Dendritic cell treated with granulocyte-macrophage colony-stimulating factor and Interleukin-4, amounts not matched to agents 40 ng/mL and 50 ng/mL, for 4 days (primary cell): Measurements from ENCODE around the gene CTSZ.
"Not testable (repeated sequence)": the region's sequence is repeated elsewhere in the genome, so short reads cannot be mapped to it uniquely, and the experiment has no call there.

Experiments
- H3K27ac Mint-ChIP-seq: one replicate; pipeline ENCODE4 v1.8.0; 2022; ENCODE audit warnings: mild to moderate bottlenecking, mixed read lengths
- H3K27me3 Mint-ChIP-seq: one replicate; pipeline ENCODE4 v1.8.0; 2022; ENCODE audit warnings: mild to moderate bottlenecking, mixed read lengths
- H3K36me3 Mint-ChIP-seq: one replicate; pipeline ENCODE4 v1.8.0; 2022; ENCODE audit warnings: low read depth, mixed read lengths
- H3K4me1 Mint-ChIP-seq: one replicate; pipeline ENCODE4 v1.8.0; 2022; ENCODE audit warnings: low read depth, mixed read lengths
- H3K4me3 Mint-ChIP-seq: one replicate; pipeline ENCODE4 v1.8.0; 2022; ENCODE audit warnings: mild to moderate bottlenecking, moderate library complexity, mixed read lengths
- H3K9me3 Mint-ChIP-seq: one replicate; pipeline ENCODE4 v1.8.0; 2022; ENCODE audit warnings: mixed read lengths
- intact Hi-C: fragments of 100-400 bp; cut with micrococcal nuclease; formaldehyde crosslinking; loops from one replicate; pipeline ENCODE4 v1.15.0; 2022

CTSZ gene

GRCh38 chr20:59013959-59014608 is 7.0 kb upstream of the CTSZ start:
- Mint-ChIP-seq H3K36me3 (peaks cover 42% of the 10 kb centered on the region), H3K4me3 (peak overlapping the region; percentile 5), H3K27me3 (peaks cover 6% of the 10 kb centered on the region), H3K4me1 (peaks cover 90% of the 10 kb centered on the region), H3K9me3 (no peaks in the 10 kb centered on the region), H3K27ac (peak overlapping the region; percentile 90)
- intact Hi-C loops: no loop called here

DNA sequence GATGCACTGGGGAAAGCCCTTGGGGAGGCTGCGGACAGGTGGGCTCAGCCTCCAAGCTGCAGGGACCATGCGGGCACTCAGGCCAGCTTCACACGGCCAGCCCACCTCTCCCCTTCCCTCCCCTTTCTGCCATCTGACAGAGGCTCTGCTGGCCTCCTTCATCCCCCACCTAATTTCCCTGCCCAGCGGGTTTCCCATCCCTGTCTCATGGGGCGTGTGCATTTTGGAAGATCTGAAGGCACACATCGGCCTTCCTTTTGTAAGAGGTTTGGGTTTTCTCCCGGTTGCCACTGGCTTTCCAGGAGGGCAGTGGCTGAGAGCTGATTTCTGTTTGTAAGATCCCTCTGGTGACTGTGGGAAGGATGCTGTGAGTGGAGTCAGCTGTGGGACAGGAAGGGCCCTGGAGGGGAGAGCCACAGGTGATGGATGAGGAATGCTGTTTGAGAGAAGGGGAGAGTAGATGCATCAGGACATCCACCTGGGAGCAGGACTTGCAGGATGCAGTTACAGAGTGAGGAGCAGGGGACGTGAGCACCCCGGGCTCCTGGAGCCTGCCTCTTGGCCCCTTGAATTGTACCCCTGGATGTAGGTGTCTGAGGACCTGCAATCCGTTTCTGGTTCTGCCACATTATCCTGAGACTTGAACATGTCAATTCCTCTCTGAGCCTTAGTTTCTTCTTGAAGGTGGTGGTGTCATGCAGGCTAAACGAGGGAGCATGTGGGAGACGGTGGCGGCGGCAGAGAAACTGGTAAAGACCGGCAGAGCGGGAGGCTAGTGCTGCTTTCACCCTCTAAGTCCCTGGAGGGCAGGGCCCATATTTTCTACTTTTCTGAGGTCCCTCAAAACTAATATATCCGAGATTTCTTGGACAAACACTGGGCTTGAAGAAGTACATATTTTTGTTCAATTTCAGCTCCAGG is 6.2 kb upstream of the CTSZ start:
- Mint-ChIP-seq H3K4me3 (no peak overlapping the region), H3K27ac (peak overlapping the region; percentile 90), H3K27me3 (peaks cover 6% of the 10 kb centered on the region), H3K4me1 (peaks cover 90% of the 10 kb centered on the region), H3K9me3 (no peaks in the 10 kb centered on the region), H3K36me3 (peaks cover 34% of the 10 kb centered on the region)
- intact Hi-C loops: no loop called here

DNA sequence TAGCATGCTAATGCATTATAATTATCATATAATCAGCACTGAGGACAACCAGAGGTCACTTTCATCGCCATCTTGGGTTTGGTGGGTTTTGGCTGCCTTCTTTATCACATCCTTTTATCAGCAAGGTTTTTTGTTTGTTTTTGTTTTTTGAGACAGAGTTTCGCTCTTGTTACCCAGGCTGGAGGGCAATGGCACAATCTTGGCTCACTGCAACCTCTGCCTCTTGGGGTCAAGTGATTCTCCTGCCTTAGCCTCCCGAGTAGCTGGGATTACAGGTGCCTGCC is 4.8 kb upstream of the CTSZ start:
- H3K27me3 Mint-ChIP-seq, intact Hi-C loops, H3K9me3 Mint-ChIP-seq, H3K4me3 Mint-ChIP-seq: not testable (repeated sequence)
- peaks cover 30% of the 10 kb centered on the region for H3K36me3 Mint-ChIP-seq
- peaks cover 85% of the 10 kb centered on the region for H3K4me1 Mint-ChIP-seq
- peak overlapping the region; percentile 90 for H3K27ac Mint-ChIP-seq

DNA sequence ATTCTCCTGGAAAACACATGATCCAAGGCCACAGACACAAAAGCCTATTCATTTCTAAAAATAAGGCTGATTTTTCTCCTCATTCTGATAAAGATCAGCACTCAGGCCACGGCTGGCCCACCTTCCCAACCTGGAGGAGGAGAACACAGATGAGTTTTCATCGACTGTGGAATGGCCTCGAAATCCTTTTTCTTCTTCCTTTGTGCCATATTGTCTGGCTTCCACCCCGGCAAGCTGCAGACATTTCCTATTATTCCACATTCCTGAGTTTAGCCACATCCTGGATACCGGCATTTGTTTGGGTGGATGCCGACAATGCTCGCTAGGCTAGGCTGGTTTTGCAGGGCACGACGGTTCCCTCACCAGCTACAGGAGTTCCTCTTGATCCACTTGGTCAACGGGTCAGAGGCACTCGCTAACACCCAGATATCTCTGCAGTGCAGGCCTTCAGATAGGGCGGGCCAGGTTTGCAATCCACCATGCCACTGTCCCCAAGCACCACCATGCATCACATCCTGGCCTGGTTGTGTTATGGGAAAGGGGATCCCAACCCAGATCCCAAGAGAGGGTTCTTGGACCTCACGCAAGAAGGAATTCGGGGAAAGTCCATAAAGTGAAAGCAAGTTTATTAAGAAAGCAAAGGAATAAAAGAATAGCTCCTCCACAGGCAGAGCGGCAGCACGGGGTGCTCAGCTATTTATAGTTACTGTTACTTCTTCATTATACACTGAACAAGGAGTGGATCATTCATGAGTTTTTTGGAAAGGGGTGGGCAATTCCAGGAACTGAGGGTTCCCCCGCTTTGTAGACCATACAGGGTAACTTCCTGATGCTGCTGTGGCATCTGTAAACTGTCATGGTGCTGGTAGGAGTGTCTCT is 4.2 kb upstream of the CTSZ start:
- no peaks in the 10 kb centered on the region for H3K9me3 Mint-ChIP-seq
- intact Hi-C loops: no loop called here
- peak overlapping the region; percentile 71 for H3K4me3 Mint-ChIP-seq
- H3K36me3 Mint-ChIP-seq: peaks cover 30% of the 10 kb centered on the region
- peaks cover 80% of the 10 kb centered on the region for H3K4me1 Mint-ChIP-seq
- peaks cover 6% of the 10 kb centered on the region for H3K27me3 Mint-ChIP-seq
- peak overlapping the region; percentile 90 for H3K27ac Mint-ChIP-seq

DNA sequence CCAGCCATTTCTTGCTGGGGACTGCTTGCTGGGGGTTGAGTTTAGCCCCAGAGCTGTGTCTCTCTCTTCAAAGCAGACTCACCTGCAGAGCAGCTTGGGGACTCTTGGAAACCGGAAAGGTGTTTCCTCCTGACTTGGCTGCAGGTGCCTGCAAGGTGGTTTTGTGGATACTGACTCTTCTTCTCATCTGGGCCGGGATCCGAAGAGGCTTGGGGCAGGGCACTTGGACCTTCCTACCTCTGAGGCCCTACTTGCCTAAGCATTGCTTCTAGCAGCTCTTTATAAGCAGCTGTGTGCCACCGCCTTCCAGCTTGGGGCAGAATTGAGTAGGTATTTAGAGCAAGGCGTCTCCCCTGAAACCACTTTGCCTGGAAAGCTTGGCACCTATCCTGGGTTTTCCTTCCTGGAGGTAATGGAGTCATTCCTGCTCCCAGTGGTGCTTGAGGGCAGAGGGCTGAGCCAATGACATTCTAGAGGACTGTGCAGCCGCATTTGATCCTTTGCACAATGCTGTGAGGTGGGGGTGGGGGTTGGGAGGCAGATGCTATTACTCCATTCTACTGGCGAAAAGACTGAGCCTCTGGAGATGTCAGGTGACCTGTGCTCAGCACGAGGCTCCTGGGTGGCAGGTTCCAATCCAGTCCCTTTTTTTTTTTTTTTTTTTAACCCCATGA is 3.4 kb upstream of the CTSZ start:
- peaks cover 76% of the 10 kb centered on the region for H3K4me1 Mint-ChIP-seq
- peak overlapping the region; percentile 90 for H3K27ac Mint-ChIP-seq
- H3K27me3 Mint-ChIP-seq: peaks cover 4% of the 10 kb centered on the region
- H3K9me3 Mint-ChIP-seq: no peaks in the 10 kb centered on the region
- intact Hi-C loops: no loop called here
- peaks cover 34% of the 10 kb centered on the region for H3K36me3 Mint-ChIP-seq
- H3K4me3 Mint-ChIP-seq: no peak overlapping the region

- intact Hi-C loops: no loop called here
- Mint-ChIP-seq H3K27me3 (peaks cover 4% of the 10 kb centered on the region), H3K4me1 (peaks cover 77% of the 10 kb centered on the region), H3K27ac (peak overlapping the region; percentile 90), H3K4me3 (no peak overlapping the region), H3K9me3 (no peaks in the 10 kb centered on the region), H3K36me3 (peaks cover 43% of the 10 kb centered on the region)
These were observed 1.8 kb upstream of the CTSZ start for GRCh38 chr20:59008715-59009336.

DNA sequence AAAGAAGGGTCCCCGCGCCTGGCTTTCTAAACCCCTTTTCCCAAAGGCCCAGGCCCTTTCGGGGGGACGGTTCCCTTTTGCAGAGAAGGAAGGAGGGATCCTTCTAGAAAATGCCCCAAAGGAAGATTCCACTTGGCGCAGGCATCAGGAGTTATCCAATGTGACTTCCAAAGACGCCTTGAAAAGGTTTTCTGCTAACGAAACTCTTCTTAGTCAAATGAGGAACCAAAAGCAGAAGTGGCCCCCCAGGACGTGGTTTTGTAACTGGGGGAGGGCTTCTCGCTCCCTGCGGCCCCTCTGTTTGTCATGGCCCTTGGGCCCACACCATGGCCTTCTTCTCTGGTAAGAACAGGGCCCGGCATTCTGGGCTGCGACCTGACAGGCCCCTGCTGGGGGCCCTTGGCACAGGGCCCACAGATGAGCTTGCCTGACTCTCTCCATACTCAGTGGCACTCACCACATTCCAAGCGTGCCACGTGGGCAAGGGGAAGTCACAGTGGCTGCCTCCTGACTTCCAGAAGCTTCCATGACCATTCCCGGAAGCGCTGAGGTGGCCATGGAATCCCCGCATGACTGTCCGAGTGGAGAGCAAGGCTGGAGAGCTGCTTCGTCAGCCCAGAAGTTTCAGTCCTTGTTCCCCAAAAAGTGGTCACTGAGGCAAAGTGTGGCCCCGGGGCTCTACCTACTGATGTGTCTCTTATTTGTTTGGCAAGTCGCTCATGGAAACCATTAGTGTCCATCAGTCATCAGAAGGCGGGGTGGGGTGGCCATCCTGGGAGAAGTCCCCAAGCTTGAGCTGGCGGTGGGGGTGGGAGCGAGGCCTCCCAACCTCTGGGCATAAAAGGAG is 834 bp upstream of the CTSZ start:
- H3K27me3 Mint-ChIP-seq: no peaks in the 10 kb centered on the region
- intact Hi-C loops: no loop called here

GRCh38 chr20:59006167-59006863 is 739 bp downstream of the CTSZ start:
- H3K36me3 Mint-ChIP-seq: peaks cover 59% of the 10 kb centered on the region
- H3K27me3 Mint-ChIP-seq: no peaks in the 10 kb centered on the region
- peaks cover 80% of the 10 kb centered on the region for H3K4me1 Mint-ChIP-seq
- no peaks in the 10 kb centered on the region for H3K9me3 Mint-ChIP-seq
- intact Hi-C loops: no loop called here
- peak overlapping the region; percentile 98 for H3K4me3 Mint-ChIP-seq
- H3K27ac Mint-ChIP-seq: peak overlapping the region; percentile 90

More for the DNA sequence above, 834 bp upstream of the CTSZ start:
- peak overlapping the region; percentile 98 for H3K4me3 Mint-ChIP-seq
- peaks cover 43% of the 10 kb centered on the region for H3K36me3 Mint-ChIP-seq
- H3K9me3 Mint-ChIP-seq: no peaks in the 10 kb centered on the region
- H3K4me1 Mint-ChIP-seq: peaks cover 77% of the 10 kb centered on the region
- H3K27ac Mint-ChIP-seq: peak overlapping the region; percentile 90

DNA sequence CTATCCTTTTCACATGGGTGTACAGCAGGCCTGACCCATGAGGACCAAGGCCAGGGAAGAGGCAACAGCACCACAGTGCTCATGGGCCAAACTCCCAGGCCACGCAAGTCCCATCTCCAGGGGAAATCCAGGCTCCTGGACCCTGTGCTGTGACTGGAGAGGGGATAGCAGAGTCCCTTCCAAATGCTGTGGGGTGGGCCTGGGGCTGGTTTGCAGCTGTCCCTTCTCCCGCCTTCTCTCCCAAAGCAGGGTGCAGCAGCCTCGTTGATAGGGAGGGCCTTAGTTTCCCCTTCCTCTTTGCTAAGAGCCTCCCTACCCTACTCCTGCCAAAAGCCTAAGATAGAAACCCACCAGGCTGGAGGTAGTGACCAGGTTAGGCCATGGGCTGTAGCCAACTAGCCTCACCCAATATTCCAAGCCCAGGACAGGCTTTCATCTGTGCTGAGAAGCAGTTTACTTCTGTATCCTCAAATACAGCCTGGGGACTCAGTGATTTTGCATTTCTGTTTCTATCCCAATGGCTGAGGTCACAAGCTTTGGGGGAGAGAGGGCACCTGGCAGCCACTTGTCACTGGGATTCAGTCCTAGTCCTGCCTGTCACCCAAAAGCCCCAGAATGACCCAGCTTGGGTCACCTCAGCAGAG is 1.4 kb downstream of the CTSZ start:
- no peaks in the 10 kb centered on the region for H3K9me3 Mint-ChIP-seq

DNA sequence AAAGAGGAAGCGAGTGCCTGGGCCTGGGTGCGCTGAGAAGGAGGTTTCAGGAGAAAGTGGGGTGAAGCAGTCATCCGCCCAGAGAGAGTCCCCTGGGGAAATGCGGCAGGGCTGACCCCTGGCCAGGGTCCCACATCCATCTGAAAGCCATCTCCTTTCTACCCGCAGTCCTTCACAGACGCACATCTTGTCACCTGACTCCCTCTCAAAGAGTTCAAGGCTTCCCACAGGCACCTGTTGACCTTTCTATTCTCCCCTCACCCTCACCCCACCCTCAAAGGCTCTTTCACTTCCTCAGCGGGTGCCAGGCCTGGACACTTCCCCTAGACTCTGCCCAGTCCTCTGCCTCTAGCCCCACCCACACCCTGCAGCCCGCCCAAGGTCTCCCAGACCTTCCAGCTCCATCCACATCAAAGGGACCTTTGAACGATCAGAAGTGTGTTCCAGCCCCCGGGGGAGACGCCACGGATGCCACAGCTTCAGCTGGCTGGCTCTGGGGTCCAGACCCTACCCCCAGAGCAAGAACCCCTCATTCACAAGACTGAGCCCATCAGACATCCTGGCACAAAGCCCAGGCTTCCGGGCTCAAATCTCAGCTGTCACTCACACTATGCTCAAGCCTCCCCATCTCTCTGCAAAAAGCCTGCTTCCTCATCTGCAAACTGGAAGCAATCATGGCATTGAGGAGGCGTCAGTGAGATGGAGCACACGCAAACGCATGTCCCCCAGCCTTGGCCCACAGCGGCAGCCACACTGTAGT is 2.1 kb downstream of the CTSZ start:
- Mint-ChIP-seq H3K36me3 (peaks cover 73% of the 10 kb centered on the region), H3K4me3 (peak overlapping the region; percentile 98), H3K27ac (peak overlapping the region; percentile 90), H3K27me3 (no peaks in the 10 kb centered on the region), H3K4me1 (peaks cover 77% of the 10 kb centered on the region), H3K9me3 (no peaks in the 10 kb centered on the region)
- intact Hi-C loops: loop anchor here (1.0 kb wide), 1 partner anchor 27 kb away; the partner anchor contains the start of gene ATP5F1E

More for the DNA sequence above, 1.4 kb downstream of the CTSZ start:
- H3K36me3 Mint-ChIP-seq: peaks cover 66% of the 10 kb centered on the region
- intact Hi-C loops: loop anchor here (1.0 kb wide), 1 partner anchor 27 kb away; the partner anchor contains the start of gene ATP5F1E
- H3K4me1 Mint-ChIP-seq: peaks cover 80% of the 10 kb centered on the region
- peak overlapping the region; percentile 98 for H3K4me3 Mint-ChIP-seq
- H3K27ac Mint-ChIP-seq: peak overlapping the region; percentile 90
- no peaks in the 10 kb centered on the region for H3K27me3 Mint-ChIP-seq

DNA sequence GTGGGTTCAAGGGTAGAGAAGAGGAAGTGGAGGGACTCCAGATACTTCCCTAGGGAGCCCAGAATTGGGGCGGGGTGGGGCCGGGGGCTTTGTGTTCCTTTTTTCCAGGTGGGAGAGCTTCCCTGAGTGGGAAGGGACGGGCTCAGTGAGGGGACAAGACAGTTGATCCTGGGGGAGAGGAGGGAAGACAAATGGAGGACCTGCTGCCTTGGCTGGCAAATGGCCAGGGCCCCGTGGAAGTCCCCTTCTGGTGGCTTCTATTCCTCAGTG is 2.6 kb downstream of the CTSZ start:
- H3K27ac Mint-ChIP-seq: peak overlapping the region; percentile 90
- H3K4me3 Mint-ChIP-seq: peak overlapping the region; percentile 98
- H3K4me1 Mint-ChIP-seq: peaks cover 75% of the 10 kb centered on the region
- intact Hi-C loops: no loop called here
- peaks cover 78% of the 10 kb centered on the region for H3K36me3 Mint-ChIP-seq
- no peaks in the 10 kb centered on the region for H3K9me3 Mint-ChIP-seq
- no peaks in the 10 kb centered on the region for H3K27me3 Mint-ChIP-seq
